Measurements from ENCODE around the gene STX4. TPM values are rescaled to one million over a fixed set of nuclear protein-coding genes. Genes with fewer than 3 reads are reported as not detected.
A peak's percentile ranks its signal among the peaks of the same experiment; 100 is the strongest.

The STX4 gene
- total and polyA plus RNA-seq, 9 of the 15 experiments (the other 6 are each of a cell fraction or from before 2014, with no cell fraction given): 3.2 to 48.0 (median 21.5) TPM

GRCh38 chr16:30985401-30986128 lies 47.8 kb upstream of the STX4 start (continued):
- TF ChIP-seq FOXK2 (conservative IDR thresholded peaks at IDR 0.05 in 1 of 2, IDR thresholded peaks at IDR 0.05 in 1 of 2; ENCODE audit: low read depth in 2 of 2): no peak
- TF ChIP-seq MEF2A (IDR thresholded peaks at IDR 0.05; ENCODE audit: control insufficient read depth, low read depth, low read length): no peak
- no peak for TF ChIP-seq ZKSCAN1 (IDR thresholded peaks at IDR 0.05; ENCODE audit: low read depth, low read length)
- TF ChIP-seq BRCA1 (IDR thresholded peaks at IDR 0.05): no peak
- no peak for TF ChIP-seq BRCA1 (CRISPR knock-in tag; IDR thresholded peaks at IDR 0.05)
- no peak for TF ChIP-seq NONO (IDR thresholded peaks at IDR 0.05; ENCODE audit: low read depth in 2 of 2, low read length in 1 of 2)
- TF ChIP-seq ZFP30 (CRISPR knock-in tag; IDR thresholded peaks at IDR 0.05; ENCODE audit: borderline replicate concordance): no peak
- TF ChIP-seq CREM (IDR thresholded peaks at IDR 0.05; ENCODE audit: low read depth): no peak
- no peak for TF ChIP-seq ZNF431 (CRISPR knock-in tag; IDR thresholded peaks at IDR 0.05)
- TF ChIP-seq HDGF (IDR thresholded peaks at IDR 0.05): peak; percentile 80; the same call in 1 of the 2 replicates
- TF ChIP-seq HDAC3 (IDR thresholded peaks at IDR 0.05; ENCODE audit: borderline replicate concordance, partially characterized antibody): no peak
- no peak for TF ChIP-seq KLF10 (CRISPR knock-in tag; IDR thresholded peaks at IDR 0.05)
- TF ChIP-seq SMAD1 (IDR thresholded peaks at IDR 0.05; ENCODE audit: low read depth, low read length, partially characterized antibody): no peak
- no peak for TF ChIP-seq TEAD4 (IDR thresholded peaks at IDR 0.05; ENCODE audit: low read length)
- no peak for TF ChIP-seq TEAD4 (CRISPR knock-in tag; IDR thresholded peaks at IDR 0.05; ENCODE audit: borderline replicate concordance)
- no peak for TF ChIP-seq POLR2A (conservative IDR thresholded peaks at IDR 0.05)
- no peak for TF ChIP-seq TSHZ1 (CRISPR knock-in tag; IDR thresholded peaks at IDR 0.05)
- TF ChIP-seq ZNF277 (CRISPR knock-in tag; IDR thresholded peaks at IDR 0.05; ENCODE audit: borderline replicate concordance): no peak
- TF ChIP-seq NCOA1 (IDR thresholded peaks at IDR 0.05; ENCODE audit: low read depth): no peak
- no peak for TF ChIP-seq KLF1 (tag; IDR thresholded peaks at IDR 0.05)
- TF ChIP-seq SUPT5H (IDR thresholded peaks at IDR 0.05): no peak
- no peak for TF ChIP-seq ZNF644 (tag; IDR thresholded peaks at IDR 0.05; ENCODE audit: low read depth)
- TF ChIP-seq CREB5 (CRISPR knock-in tag; IDR thresholded peaks at IDR 0.05): no peak
- TF ChIP-seq SIX5 (IDR thresholded peaks at IDR 0.05; ENCODE audit: borderline replicate concordance in 1 of 2, insufficient read depth in 1 of 2, low read depth in 1 of 2, low read length in 2 of 2): no peak
- TF ChIP-seq XRCC5 (IDR thresholded peaks at IDR 0.05; ENCODE audit: low read depth, low read length): no peak

Measured in K562 (cell line).